GM19099 (cell line): Measurements from ENCODE around the gene GPR135.

Source experiments
- POLR2A ChIP-seq: IDR thresholded peaks from 3 replicates; pipeline ENCODE4 v1.6.1; 2011; ENCODE audit warnings: low read depth; ENCODE audit not compliant: insufficient read length; ENCODE audit errors: extremely low read depth

Gene GPR135

GRCh38 chr14:59439256-59439965 is 25.8 kb downstream of the GPR135 start:
- no peak for TF ChIP-seq POLR2A

GRCh38 chr14:59438195-59438647 is 27.0 kb downstream of the GPR135 start:
- no peak for TF ChIP-seq POLR2A

- TF ChIP-seq POLR2A = no peak
Measured at GRCh38 chr14:59435987-59436386, 29.2 kb downstream of the GPR135 start.

- TF ChIP-seq POLR2A = no peak
Measured at GRCh38 chr14:59435101-59435500, 30.1 kb downstream of the GPR135 start.

GRCh38 chr14:59429790-59430189 is 35.4 kb downstream of the GPR135 start:
- no peak for TF ChIP-seq POLR2A

- TF ChIP-seq POLR2A = no peak
Measured at GRCh38 chr14:59428581-59429012, 36.6 kb downstream of the GPR135 start.

- no peak for TF ChIP-seq POLR2A
Measured at GRCh38 chr14:59427653-59428580, 37.3 kb downstream of the GPR135 start.

GRCh38 chr14:59425322-59425935 is 39.8 kb downstream of the GPR135 start:
- no peak for TF ChIP-seq POLR2A

- TF ChIP-seq POLR2A = no peak
Measured at GRCh38 chr14:59424341-59425071, 40.7 kb downstream of the GPR135 start.

GRCh38 chr14:59422069-59422881 is 42.9 kb downstream of the GPR135 start:
- no peak for TF ChIP-seq POLR2A

- TF ChIP-seq POLR2A = no peak
Measured at GRCh38 chr14:59419303-59419702, 45.9 kb downstream of the GPR135 start.

GRCh38 chr14:59417311-59417710 is 47.9 kb downstream of the GPR135 start:
- TF ChIP-seq POLR2A = no peak

GRCh38 chr14:59415836-59416602 is 49.2 kb downstream of the GPR135 start:
- no peak for TF ChIP-seq POLR2A
